Activated CD8-positive, alpha-beta memory T cell treated with anti-CD3 and anti-CD28 coated beads, Interleukin-2, amount 50 U/mL, for 4 hours (primary cell): ENCODE measurements around the gene TRIM23.

Experiments
- DNase-seq: peaks from one replicate; pipeline ENCODE4 v3.0.0-alpha.2; 2020

Gene TRIM23

GRCh38 chr5:65562731-65563701, 61.1 kb downstream of the TRIM23 start, which contains the start of the genes CENPK and PPWD1:
Gene CENPK, minus strand, starts transcription at chr5:65563168. Its CDS starts 8,261 bp downstream, at chr5:65554907.
Gene PPWD1, plus strand, starts transcription at chr5:65563296. Its CDS starts 15 bp downstream, at chr5:65563311.
- DNase-seq = peak; percentile 94

GRCh38 chr5:65556718-65557117, 67.4 kb downstream of the TRIM23 start:
- no peak for DNase-seq

- DNase-seq = no peak
These were observed 68.0 kb downstream of the TRIM23 start for GRCh38 chr5:65556181-65556580.

GRCh38 chr5:65555287-65555686, 68.8 kb downstream of the TRIM23 start:
- DNase-seq = no peak

- no peak for DNase-seq
These were observed 70.2 kb downstream of the TRIM23 start for GRCh38 chr5:65553941-65554340.

GRCh38 chr5:65548281-65548680, 75.9 kb downstream of the TRIM23 start:
- DNase-seq = no peak

- no peak for DNase-seq
These were observed 78.0 kb downstream of the TRIM23 start for GRCh38 chr5:65546141-65546540.

GRCh38 chr5:65544473-65544872, 79.7 kb downstream of the TRIM23 start:
- DNase-seq = no peak

- no peak for DNase-seq
These were observed 84.3 kb downstream of the TRIM23 start for GRCh38 chr5:65539827-65540226.
